CD4-positive, alpha-beta T cell treated with Interleukin-21 for 1 hour (primary cell): ENCODE data around the gene MVD.

Experiments
- DNase-seq: peaks from one replicate; pipeline ENCODE4 v3.0.0-alpha.2; 2020

Gene MVD

DNA sequence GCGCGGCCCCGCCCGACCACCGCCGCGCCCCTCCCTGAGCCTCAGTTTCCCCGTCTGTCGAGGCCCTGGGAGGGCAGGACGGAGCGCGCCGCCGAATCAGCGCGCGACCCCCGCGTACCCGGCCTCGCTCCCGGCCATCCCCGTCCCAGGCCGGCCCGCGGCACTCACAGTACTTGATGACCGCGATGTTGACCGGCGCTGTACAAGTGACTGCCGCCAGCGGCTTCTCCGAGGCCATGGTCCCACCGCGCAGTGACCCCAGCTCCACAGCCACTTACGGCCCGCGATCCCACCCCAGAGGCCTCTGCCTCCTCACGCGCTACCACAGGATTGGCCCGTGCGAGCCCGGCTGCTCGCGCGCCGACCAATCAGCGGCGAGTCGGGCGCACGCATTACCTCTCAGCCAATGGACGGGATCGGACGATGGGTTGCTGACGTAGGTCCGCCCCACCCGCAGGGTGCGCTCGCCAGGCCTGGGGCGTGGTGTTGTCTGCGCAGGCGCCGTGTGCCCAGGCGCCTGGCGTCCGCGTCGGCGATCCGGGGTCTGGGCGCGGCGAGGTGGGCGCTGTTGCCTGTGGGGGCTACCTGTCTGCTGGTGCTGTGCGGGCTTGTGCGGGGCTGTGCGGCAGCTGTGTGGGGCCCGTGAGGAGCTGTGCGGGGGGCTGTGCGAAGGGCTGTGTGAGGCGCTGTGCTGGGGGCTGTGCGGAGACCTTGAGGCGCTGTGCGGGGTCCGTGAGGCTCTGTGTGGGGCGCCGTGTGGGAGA is at the start of gene MVD:
MVD (minus strand) TSS at position 249 of the 764 bp plus-strand sequence; CDS start at position 238, 11 bp downstream.
- DNase-seq, result peak; percentile 97

DNA sequence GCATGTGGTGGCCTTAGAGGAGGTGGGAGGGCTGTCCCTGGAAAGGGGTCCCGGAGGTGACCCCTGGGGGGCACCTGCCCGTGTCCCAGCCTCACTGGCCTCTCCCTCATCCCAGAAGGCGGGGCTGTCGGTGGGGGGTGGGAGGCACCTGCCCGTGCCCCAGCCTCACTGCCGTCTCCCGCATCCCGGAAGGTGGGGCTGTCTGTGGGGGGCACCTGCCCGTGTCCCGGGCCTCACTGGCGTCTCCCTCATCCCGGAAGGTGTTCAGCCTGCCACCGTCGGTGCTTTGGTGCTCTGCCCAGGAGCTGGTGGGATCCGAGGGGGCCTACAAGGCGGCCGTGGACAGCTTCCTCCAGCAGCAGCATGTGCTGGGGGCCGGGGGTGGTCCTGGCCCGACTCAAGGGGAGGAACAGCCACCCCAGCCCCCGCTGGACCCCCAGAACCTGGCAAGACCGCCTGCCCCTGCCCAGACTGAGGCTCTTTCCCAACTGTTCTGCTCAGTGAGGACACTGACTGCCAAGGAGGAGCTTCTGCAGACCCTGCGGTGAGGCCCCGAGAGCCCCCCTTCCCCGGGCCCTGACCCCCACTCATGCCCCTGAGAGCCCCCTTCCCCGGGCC is 49.6 kb upstream of the MVD start:
- DNase-seq, result no peak

- DNase-seq, result no peak
These were observed 49.0 kb upstream of the MVD start for GRCh38 chr16:88711750-88712340.

DNA sequence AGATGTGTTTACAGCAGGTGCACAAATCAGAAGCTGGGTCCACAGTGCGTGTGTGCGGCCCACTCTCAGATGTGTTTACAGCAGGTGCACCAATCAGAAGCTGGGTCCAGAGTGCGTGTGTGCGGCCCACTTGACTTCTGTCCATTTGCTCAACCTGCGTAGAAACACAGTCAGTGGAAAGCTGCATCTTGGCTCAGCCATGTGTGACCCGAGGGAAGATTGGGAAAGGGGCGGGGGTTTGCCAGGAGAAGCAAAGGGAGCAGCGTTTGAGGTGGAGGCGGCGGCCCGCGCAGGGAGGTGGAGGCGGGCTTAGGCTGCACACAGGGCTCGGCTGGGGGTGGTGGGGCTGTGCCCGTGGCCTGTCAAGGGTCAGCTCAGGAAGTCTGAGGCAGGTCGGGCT is 47.7 kb upstream of the MVD start:
- DNase-seq, result no peak

- DNase-seq, result no peak
These were observed 44.3 kb upstream of the MVD start for GRCh38 chr16:88706965-88707826.

DNA sequence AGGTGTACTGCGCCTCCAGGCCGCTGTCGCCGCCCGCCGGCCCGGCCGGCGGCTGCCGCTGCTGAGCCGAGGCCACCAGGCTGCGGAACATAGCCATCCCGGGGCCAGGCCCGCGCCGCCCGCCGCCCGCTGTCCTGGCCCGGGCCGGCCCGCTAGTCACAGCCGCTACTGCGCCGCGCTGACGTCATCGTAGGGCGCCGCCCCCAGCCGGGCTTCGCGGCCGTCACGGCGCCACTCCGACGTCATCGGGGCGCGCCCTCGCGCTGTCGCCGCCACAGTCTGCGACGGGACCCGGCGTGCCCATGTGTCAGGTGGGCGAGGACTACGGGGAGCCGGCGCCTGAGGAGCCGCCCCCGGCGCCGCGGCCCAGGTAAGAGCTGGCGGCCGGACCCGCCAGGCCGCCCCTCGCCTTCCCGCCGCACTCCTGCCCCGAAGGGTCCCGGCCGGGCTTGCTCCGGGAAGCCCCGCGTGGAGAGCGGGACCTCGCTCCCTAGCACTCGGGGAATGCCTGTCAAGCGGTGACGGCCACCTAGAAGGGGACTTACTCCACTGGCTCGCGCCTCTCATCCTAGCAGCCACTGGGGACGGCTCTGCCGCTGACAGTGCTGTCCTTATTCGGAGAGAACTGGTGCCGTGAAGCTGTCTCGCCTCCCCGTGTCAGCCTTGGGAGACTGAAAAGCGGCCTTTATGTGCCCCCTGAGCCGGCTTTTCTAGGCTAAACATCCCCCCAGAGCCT is 43.5 kb upstream of the MVD start, which contains the start of the genes CTU2 and RNF166:
CTU2 (plus strand) TSS at position 275 of the 736 bp plus-strand sequence; CDS start at position 303, 28 bp downstream.
RNF166 (minus strand) TSS at position 180 of the 736 bp plus-strand sequence; CDS start at position 97, 83 bp downstream.
- DNase-seq, result peak; percentile 90

DNA sequence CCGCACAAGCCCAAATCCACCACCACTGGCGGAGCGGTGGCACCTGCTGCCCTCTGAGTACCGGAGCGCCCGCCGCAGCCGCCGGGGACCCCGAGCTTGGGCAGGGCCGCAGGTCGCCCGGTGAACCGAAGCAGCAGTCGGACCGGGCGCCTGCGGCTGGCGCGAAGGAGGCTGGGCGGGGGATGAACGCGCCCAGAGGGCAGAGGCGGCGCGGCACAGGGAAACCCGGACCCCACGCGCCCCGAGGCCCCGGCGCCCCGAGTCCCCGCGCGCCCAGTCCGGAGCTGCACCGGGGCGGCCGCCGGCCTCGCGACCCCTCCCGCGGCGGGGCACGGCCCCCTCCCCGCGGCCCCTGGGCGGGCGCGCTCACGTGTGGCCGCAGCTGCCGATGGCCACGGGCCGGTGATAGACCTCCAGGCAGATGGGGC is 42.9 kb upstream of the MVD start:
- no peak for DNase-seq

DNA sequence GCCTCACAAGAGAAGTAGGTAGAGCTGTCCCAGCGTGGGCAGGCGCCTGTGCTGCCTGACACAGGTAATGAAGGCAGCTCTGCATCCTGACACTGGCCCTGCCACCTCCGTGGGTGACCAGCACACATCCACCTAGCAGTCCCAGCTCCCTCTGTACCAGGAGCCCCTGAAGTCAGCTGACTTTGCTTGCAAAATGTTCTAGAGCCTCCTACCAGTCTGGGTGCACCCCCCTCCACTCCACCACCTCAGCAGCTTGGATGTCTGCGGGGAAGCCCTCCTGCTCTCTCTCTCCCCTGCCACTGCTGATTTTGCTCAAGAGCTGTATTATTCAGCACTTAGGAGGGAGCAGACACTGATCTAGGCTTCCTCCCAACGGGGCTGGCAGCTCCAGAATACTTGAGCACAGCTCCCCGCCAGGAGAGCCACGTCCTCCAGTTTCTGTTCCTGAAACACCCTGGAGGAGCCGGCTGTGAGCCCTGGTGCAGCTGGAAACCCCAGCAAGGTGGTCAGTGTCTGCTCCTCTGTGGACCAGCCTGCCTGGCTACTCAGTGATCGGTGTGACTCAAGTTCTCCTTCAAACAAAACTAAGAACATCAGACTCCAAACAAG is 42.3 kb upstream of the MVD start:
- peak; percentile 48 for DNase-seq

- peak; percentile 77 for DNase-seq
These were observed 40.8 kb upstream of the MVD start for GRCh38 chr16:88703486-88704309.

- DNase-seq, result no peak
These were observed 39.7 kb upstream of the MVD start for GRCh38 chr16:88702371-88703210.

DNA sequence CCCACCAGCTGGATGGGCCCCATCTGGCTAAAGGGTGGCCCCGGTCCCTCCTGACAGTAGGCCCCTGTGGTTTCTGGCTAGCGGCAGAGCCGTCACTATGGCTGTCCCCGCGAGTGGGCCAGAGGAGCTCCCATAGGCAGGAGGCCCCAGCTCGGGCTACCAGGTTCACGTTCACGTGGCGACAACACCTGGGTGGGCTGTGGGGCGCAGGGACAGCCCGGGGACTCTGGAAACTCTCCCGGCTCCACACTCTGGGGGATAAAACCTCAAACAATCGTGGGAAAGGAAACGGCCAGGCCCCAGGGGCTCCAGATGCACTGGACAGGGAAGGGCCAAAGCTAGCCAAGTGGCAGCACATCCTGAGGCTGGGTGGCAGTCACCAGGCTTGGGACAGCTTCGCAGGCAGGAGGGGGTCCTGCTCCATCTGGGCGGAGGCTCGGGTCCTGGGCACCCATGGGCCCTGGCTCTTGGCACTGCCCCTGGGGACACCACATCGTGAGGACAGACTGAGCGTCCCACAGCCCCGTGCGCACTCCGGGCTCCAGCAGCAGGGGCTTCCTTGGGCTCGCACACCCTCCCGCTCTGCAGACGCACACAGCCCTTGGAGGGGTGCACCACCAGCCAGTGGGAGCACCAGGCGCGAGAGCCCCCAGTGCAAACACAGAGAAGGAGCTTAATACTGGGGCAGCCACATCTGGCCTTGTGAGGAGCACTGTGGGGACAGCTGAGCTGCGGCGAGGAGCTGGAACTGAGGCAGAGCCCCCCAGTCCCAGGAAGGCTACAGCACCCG is 38.9 kb upstream of the MVD start:
- DNase-seq, result no peak

DNA sequence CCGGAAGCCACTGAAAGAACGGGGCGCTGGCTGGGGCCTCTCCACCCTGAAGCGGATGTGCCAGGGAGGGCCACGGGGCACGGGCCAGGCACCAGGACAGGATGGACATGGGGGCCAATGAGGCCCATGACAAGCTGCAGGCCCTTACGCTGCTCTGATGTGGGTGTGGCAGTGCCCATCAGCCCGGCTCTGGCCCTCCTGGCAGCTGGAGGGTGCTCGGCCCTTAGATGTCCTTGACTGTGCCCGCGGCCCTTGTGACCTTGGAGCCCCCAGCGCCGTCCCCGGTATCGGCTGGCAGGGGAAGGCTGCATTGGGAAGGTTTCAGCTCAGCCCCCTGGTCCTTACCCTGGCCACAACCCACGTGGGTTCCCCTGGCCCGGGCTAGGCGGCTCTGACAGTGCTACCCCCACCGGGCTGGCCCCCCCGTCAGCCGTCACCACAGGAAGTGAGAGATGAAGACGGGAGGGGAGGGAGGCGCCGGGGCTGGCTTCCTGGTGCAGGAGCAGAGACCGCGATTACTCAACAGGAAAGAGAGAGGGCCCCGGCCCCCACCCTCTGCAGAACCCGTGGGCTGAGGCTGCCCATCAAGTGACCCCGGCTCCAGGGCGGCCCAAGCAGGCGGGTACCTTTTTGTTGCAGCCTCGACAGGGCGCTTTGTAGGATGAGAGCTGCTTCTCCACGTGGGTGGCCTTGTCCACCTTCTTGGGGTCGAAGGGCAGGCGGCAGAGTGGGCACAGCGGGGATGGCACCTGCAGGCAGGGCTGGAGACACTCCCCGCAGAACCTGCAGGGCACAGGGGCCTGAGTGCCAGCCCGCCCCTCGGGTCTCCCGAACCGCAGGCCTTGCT is 38.0 kb upstream of the MVD start:
- DNase-seq, result peak; percentile 94

DNA sequence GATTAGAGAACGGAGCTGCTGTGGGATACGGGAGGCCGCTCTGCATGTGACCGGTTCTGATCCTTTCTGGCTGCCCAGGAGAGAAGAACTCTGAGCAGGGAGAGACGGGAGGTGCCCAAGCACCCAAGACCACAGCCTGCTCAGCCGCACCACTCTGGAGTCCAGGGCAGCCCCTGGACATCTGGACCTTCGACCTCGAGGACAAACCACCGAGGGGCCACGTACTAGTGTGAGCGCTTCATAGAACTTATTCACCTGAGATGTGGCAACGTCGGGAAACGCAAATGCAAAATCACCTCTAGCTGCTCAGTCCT is 37.4 kb upstream of the MVD start:
- DNase-seq, result no peak

GRCh38 chr16:88699180-88699579 is 36.3 kb upstream of the MVD start:
- DNase-seq, result no peak

DNA sequence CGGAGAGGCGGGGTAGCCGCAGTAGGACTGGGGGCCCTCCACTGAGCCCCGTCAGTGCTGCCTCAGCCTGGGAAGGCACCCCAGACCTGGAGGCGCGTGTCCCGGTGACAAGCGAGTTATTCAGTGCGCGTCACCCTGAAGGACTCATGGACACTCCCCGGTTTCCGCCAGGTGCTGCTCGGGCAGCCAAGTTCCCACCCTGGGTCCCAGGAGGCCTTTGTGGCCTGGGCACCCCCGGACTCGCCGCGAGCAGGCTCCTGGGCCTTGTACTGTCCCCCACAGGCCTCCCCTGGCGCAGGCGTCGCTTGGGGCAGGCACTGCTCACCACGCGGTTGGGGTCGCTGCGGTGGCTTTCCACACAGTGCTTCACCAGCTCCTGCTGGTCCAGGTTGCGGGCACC is 35.8 kb upstream of the MVD start:
- no peak for DNase-seq

- DNase-seq, result peak; percentile 28
These were observed 35.1 kb upstream of the MVD start for GRCh38 chr16:88697831-88698615.

GRCh38 chr16:88697116-88697830 is 34.4 kb upstream of the MVD start:
- no peak for DNase-seq
